Uterus (tissue), 4 donors: ENCODE results near the gene ADAMTSL5. TPM values are rescaled to one million over a fixed set of nuclear protein-coding genes. Genes with fewer than 3 reads are reported as not detected.
"Not testable (repeated sequence)": the region's sequence is repeated elsewhere in the genome, so short reads cannot be mapped to it uniquely, and the experiment has no call there.

Experiments
- DNase-seq, 2 donors: peaks; one replicate each; pipeline ENCODE4 v3.0.0-alpha.2; 2019 to 2020
- H3K27ac ChIP-seq, 2 donors: fragments of 200-600 bp; sonication (generic); 1 replicate in 1 of 2; 2 replicates in 1 of 2; pipeline ENCODE4 v1.5.1; 2016 to 2018
- H3K27me3 ChIP-seq, 2 donors: fragments of 200-600 bp; sonication (generic); one replicate each; pipeline ENCODE4 v1.5.1; 2018 to 2019; ENCODE audit warnings: control low read depth in 1 of 2
- H3K36me3 ChIP-seq, 2 donors: fragments of 200-600 bp; sonication (generic); one replicate each; pipeline ENCODE4 v1.5.1; 2019; ENCODE audit warnings: control low read depth in 1 of 2
- H3K4me1 ChIP-seq, 2 donors: fragments of 200-600 bp; sonication (generic); one replicate each; pipeline ENCODE4 v1.5.1; 2018 to 2019; ENCODE audit warnings: control low read depth in 1 of 2
- H3K4me3 ChIP-seq, 2 donors: fragments of 200-600 bp; sonication (generic); 1 replicate in 1 of 2; 2 replicates in 1 of 2; pipeline ENCODE4 v1.5.1; 2018 to 2019; ENCODE audit warnings: mild to moderate bottlenecking in 1 of 2
- H3K9me3 ChIP-seq, 2 donors: fragments of 200-600 bp; sonication (generic); one replicate each; pipeline ENCODE4 v1.5.1; 2019; ENCODE audit warnings: control low read depth in 1 of 2
- CTCF ChIP-seq, 4 experiments: fragments of 200-600 bp in 2 of 4; fragments of 450-650 bp in 2 of 4; sonication (generic) in 2 of 4; IDR thresholded peaks; one replicate each; pipeline ENCODE4 v1.5.1; 2016 to 2019; ENCODE audit warnings: antibody characterized with exemption in 4 of 4, mild to moderate bottlenecking in 2 of 4, moderate library complexity in 1 of 4
- POLR2A ChIP-seq, 2 donors: fragments of 450-650 bp; IDR thresholded peaks; one replicate each; pipeline ENCODE4 v1.6.1; 2016; ENCODE audit warnings: antibody characterized with exemption in 2 of 2, mild to moderate bottlenecking in 1 of 2, moderate library complexity in 1 of 2
- intact Hi-C: fragments of 100-400 bp; cut with DNase I; formaldehyde crosslinking; loops from one replicate; pipeline ENCODE4 v1.15.1; 2023; ENCODE audit warnings: low total_unique reads
- total RNA-seq, 4 donors: library from RNA; depleted of rRNA in 3 of 4; stranded (reverse); fragments of >200 nt in 3 of 4; gene quantifications; one replicate each; pipeline versions ENCODE4 v1.1.0 to v1.2.4, GENCODE V29; 2014 to 2023
- donor health status: DM: yes; HTN: yes; CAD: no.

The ADAMTSL5 gene
- total RNA-seq, 4 donors from 2014 or later: 3.5 to 39.4 (median 12.6) TPM

GRCh38 chr19:1533510-1534150 is 20.8 kb upstream of the ADAMTSL5 start:
- TF ChIP-seq CTCF (IDR thresholded peaks at IDR 0.05): no peak
- TF ChIP-seq POLR2A (IDR thresholded peaks at IDR 0.05): no peak
- Histone ChIP-seq H3K27me3 (no peaks in the 10 kb centered on the region), H3K27ac (no peak overlapping the region), H3K4me3 (no peak overlapping the region), H3K36me3 (no peaks in the 10 kb centered on the region), H3K4me1 (peaks cover 0 to under 1% of the 10 kb centered on the region in 2 donors), H3K9me3 (no peaks in the 10 kb centered on the region)
- no peak for DNase-seq
- intact Hi-C loops: no loop called here

GRCh38 chr19:1532003-1532402 is 19.2 kb upstream of the ADAMTSL5 start:
- Histone ChIP-seq H3K27me3 (no peaks in the 10 kb centered on the region), H3K36me3 (no peaks in the 10 kb centered on the region), H3K9me3 (no peaks in the 10 kb centered on the region), H3K4me3 (no peak overlapping the region), H3K4me1 (no peaks in the 10 kb centered on the region), H3K27ac (no peak overlapping the region)
- no peak for DNase-seq
- intact Hi-C loops: no loop called here
- TF ChIP-seq CTCF (IDR thresholded peaks at IDR 0.05): no peak
- no peak for TF ChIP-seq POLR2A (IDR thresholded peaks at IDR 0.05)

GRCh38 chr19:1531587-1531986 is 18.8 kb upstream of the ADAMTSL5 start:
- Histone ChIP-seq H3K27ac (no peak overlapping the region), H3K36me3 (no peaks in the 10 kb centered on the region), H3K27me3 (no peaks in the 10 kb centered on the region), H3K4me1 (no peaks in the 10 kb centered on the region), H3K4me3 (no peak overlapping the region), H3K9me3 (no peaks in the 10 kb centered on the region)
- DNase-seq: no peak
- TF ChIP-seq POLR2A (IDR thresholded peaks at IDR 0.05) (no peak), CTCF (IDR thresholded peaks at IDR 0.05) (no peak)
- intact Hi-C loops: no loop called here

GRCh38 chr19:1530856-1531255 is 18.0 kb upstream of the ADAMTSL5 start:
- H3K4me1 ChIP-seq, intact Hi-C loops, H3K9me3 ChIP-seq, H3K27me3 ChIP-seq, H3K4me3 ChIP-seq, DNase-seq, H3K36me3 ChIP-seq, H3K27ac ChIP-seq: not testable (repeated sequence)

GRCh38 chr19:1529430-1529816 is 16.6 kb upstream of the ADAMTSL5 start:
- H3K4me1 ChIP-seq: no peaks in the 10 kb centered on the region
- no peaks in the 10 kb centered on the region for H3K9me3 ChIP-seq
- TF ChIP-seq CTCF (IDR thresholded peaks at IDR 0.05): no peak
- no peak for TF ChIP-seq POLR2A (IDR thresholded peaks at IDR 0.05)
- no peak for DNase-seq
- intact Hi-C loops: no loop called here
- no peaks in the 10 kb centered on the region for H3K36me3 ChIP-seq
- no peaks in the 10 kb centered on the region for H3K27me3 ChIP-seq
- no peak overlapping the region for H3K27ac ChIP-seq
- H3K4me3 ChIP-seq: no peak overlapping the region
